HCT116 (cell line): ENCODE data around the gene KCNJ16. TPM values are rescaled to one million over a fixed set of nuclear protein-coding genes. Genes with fewer than 3 reads are reported as not detected.

Source experiments
- ATAC-seq: fragments of 200-7000 bp; cut with Tn5 transposase; 2 replicates; pipeline ENCODE4 v1.9.1; 2020; ENCODE audit warnings: mild to moderate bottlenecking, moderate library complexity
- BruUV-seq: library from RNA; stranded (reverse); fragments of 400-500 nt; replicated peaks from 2 replicates; lab custom pipeline; 2021; lab: Mats Ljungman, UMichigan
- CTCF ChIA-PET: fragments of 300-600 bp; sonication (Branson Sonifier 250); formaldehyde crosslinking; loops from one replicate; lab custom pipeline; 2021; ENCODE audit warnings: antibody characterized with exemption; lab: Charles Lee
- POLR2A ChIA-PET: fragments of 300-600, 350-600 bp; sonication (Branson Sonifier 250); formaldehyde crosslinking; loops from one replicate; lab custom pipeline; 2021; ENCODE audit warnings: antibody characterized with exemption; lab: Charles Lee
- RAD21 ChIA-PET, 2 experiments: fragments of 300-600 bp; sonication (Branson Sonifier 250); formaldehyde crosslinking; loops; one replicate each; lab custom pipeline; 2023; ENCODE audit warnings: low total read pairs in 2 of 2; ENCODE audit not compliant: uncharacterized antibody in 2 of 2, unreplicated experiment in 2 of 2, low non-redundant PET in 1 of 2; lab: Charles Lee
- DNase-seq: peaks from one replicate; pipeline ENCODE4 v3.0.0-alpha.2; 2010; ENCODE audit warnings: low read depth, low spot score
- H2AFZ ChIP-seq: fragments of 200-600 bp; shearing (Covaris generic), sonication (generic); 2 replicates; pipeline ENCODE4 v1.6.1; 2017; ENCODE audit warnings: low read depth, mixed run types, mixed read lengths, antibody characterized with exemption, low read length; ENCODE audit not compliant: poor library complexity, severe bottlenecking
- H3K27ac ChIP-seq: 2 replicates; pipeline ENCODE4 v1.5.1; 2012; ENCODE audit warnings: low read depth, low read length
- H3K27me3 ChIP-seq: fragments of 200-600 bp; sonication (generic); 2 replicates; pipeline ENCODE4 v1.6.1; 2016; ENCODE audit warnings: mixed run types, low read length, mixed read lengths; ENCODE audit not compliant: insufficient read depth
- H3K36me3 ChIP-seq, 2 experiments: fragments of 200-500 bp in 1 of 2; fragments of 200-600 bp in 1 of 2; sonication (Bioruptor generic) in 1 of 2; sonication (generic) in 1 of 2; 2 replicates each; pipeline versions ENCODE4 v1.5.1 to v1.6.1; 2014 to 2016; ENCODE audit warnings: low read length in 2 of 2, inconsistent platforms in 1 of 2, mixed read lengths in 1 of 2, mixed run types in 1 of 2; ENCODE audit not compliant: insufficient read depth in 2 of 2, control insufficient read depth in 1 of 2
- H3K4me1 ChIP-seq, 2 experiments: fragments of 200-600 bp in 1 of 2; sonication (generic) in 1 of 2; 2 replicates each; pipeline versions ENCODE4 v1.5.1 to v1.6.1; 2012 to 2017; ENCODE audit warnings: low read length in 2 of 2, inconsistent platforms in 1 of 2, mild to moderate bottlenecking in 1 of 2, mixed read lengths in 1 of 2, mixed run types in 1 of 2, moderate library complexity in 1 of 2; ENCODE audit not compliant: insufficient read depth in 2 of 2, control insufficient read depth in 1 of 2
- H3K4me2 ChIP-seq: fragments of 200-600 bp; sonication (generic); 2 replicates; pipeline ENCODE4 v1.6.1; 2017; ENCODE audit warnings: mixed run types, low read length, mixed read lengths
- H3K4me3 ChIP-seq, 2 experiments: fragments of 200-600 bp in 1 of 2; sonication (generic) in 1 of 2; replicated peaks in 1 of 2; 2 replicates each; pipeline ENCODE4 v1.5.1; 2011 to 2016; ENCODE audit warnings: low read length in 2 of 2, control low read depth in 1 of 2, low read depth in 1 of 2, mild to moderate bottlenecking in 1 of 2, mixed read lengths in 1 of 2, mixed run types in 1 of 2
- H3K79me2 ChIP-seq: fragments of 200-600 bp; sonication (generic); 2 replicates; pipeline ENCODE4 v1.6.1; 2017; ENCODE audit warnings: mild to moderate bottlenecking, mixed run types, low read length, moderate library complexity, mixed read lengths; ENCODE audit not compliant: insufficient read depth
- H3K9ac ChIP-seq: fragments of 200-600 bp; sonication (generic); 2 replicates; pipeline ENCODE4 v1.6.1; 2016; ENCODE audit warnings: low read length, mixed read lengths
- H3K9me2 ChIP-seq: fragments of 200-600 bp; sonication (generic), shearing (Covaris generic); 2 replicates; pipeline ENCODE4 v1.6.1; 2017; ENCODE audit warnings: mixed run types, mild to moderate bottlenecking, moderate library complexity; ENCODE audit not compliant: insufficient read depth
- H3K9me3 ChIP-seq, 2 experiments: fragments of 200-500 bp in 1 of 2; fragments of 200-600 bp in 1 of 2; sonication (Bioruptor generic) in 1 of 2; sonication (generic) in 1 of 2; 2 replicates each; pipeline ENCODE4 v1.6.1; 2014 to 2017; ENCODE audit warnings: low read length in 2 of 2, mixed read lengths in 2 of 2, inconsistent platforms in 1 of 2, low read depth in 1 of 2, mild to moderate bottlenecking in 1 of 2, mixed run types in 1 of 2, moderate library complexity in 1 of 2; ENCODE audit not compliant: control insufficient read depth in 1 of 2, insufficient read depth in 1 of 2
- H4K20me1 ChIP-seq: fragments of 200-600 bp; sonication (generic), shearing (Covaris generic); 2 replicates; pipeline ENCODE4 v1.6.1; 2017; ENCODE audit warnings: mixed run types, mild to moderate bottlenecking, moderate library complexity; ENCODE audit not compliant: insufficient read depth
- ATF3 ChIP-seq: IDR thresholded peaks from 2 replicates; pipeline ENCODE4 v1.6.1; 2012
- CEBPB ChIP-seq: IDR thresholded peaks from 2 replicates; pipeline ENCODE4 v1.6.1; 2012; ENCODE audit warnings: low read depth
- ELF1 ChIP-seq: IDR thresholded peaks from 2 replicates; pipeline ENCODE4 v1.6.1; 2012; ENCODE audit warnings: low read depth, borderline replicate concordance
- FOSL1 ChIP-seq: IDR thresholded peaks from 2 replicates; pipeline ENCODE4 v1.6.1; 2012; ENCODE audit warnings: low read depth
- MAX ChIP-seq: IDR thresholded peaks from 2 replicates; pipeline ENCODE4 v1.6.1; 2012
- RAD21 ChIP-seq: IDR thresholded peaks from 2 replicates; pipeline ENCODE4 v1.6.1; 2012; ENCODE audit warnings: low read depth, mild to moderate bottlenecking
- SIN3A ChIP-seq: IDR thresholded peaks from 2 replicates; pipeline ENCODE4 v1.6.1; 2012; ENCODE audit warnings: low read depth
- SRF ChIP-seq: IDR thresholded peaks from 2 replicates; pipeline ENCODE4 v1.6.1; 2012; ENCODE audit warnings: low read depth
- TCF7L2 ChIP-seq: IDR thresholded peaks from 2 replicates; pipeline ENCODE4 v1.7.0; 2011; ENCODE audit warnings: borderline replicate concordance, inconsistent platforms; ENCODE audit not compliant: insufficient read depth, insufficient read length; ENCODE audit errors: extremely low read depth
- ZFX ChIP-seq: fragments of 450-650 bp; IDR thresholded peaks from 2 replicates; pipeline ENCODE4 v1.6.1; 2017
- ZNF274 ChIP-seq: fragments of 200-500 bp; sonication (Bioruptor generic); IDR thresholded peaks from 2 replicates; pipeline ENCODE4 v1.6.1; 2014; ENCODE audit warnings: mild to moderate bottlenecking, low read depth, low read length, inconsistent platforms
- intact Hi-C: fragments of 100-400 bp; cut with micrococcal nuclease; formaldehyde crosslinking; loops from 2 replicates; pipeline ENCODE4 v1.10.0; 2022
- total RNA-seq: library from RNA; stranded (reverse); gene quantifications from one replicate; pipeline ENCODE4 v1.2.1, GENCODE V29; 2021; ENCODE audit not compliant: unreplicated experiment

Gene KCNJ16
- total RNA-seq, 1 experiment from 2014 or later: not detected

- Histone ChIP-seq H3K4me2 (no peak overlapping the region), H3K27me3 (no peaks in the 10 kb centered on the region), H3K9ac (no peak overlapping the region), H3K4me3 (no peak overlapping the region), H3K36me3 (no peaks in the 10 kb centered on the region), H3K27ac (no peak overlapping the region), H3K79me2 (no peaks in the 10 kb centered on the region), H3K4me1 (no peaks in the 10 kb centered on the region), H2AFZ (no peak overlapping the region), H3K9me2 (no peaks in the 10 kb centered on the region), H3K9me3 (peaks cover 3 to 14% of the 10 kb centered on the region in 2 experiments; a peak in 2 of 4 replicates), H4K20me1 (no peaks in the 10 kb centered on the region)
- ChIA-PET CTCF (interaction anchor here (1.1 kb wide), 1 partner anchor 27 kb away, joined by 3 read pairs; no protein-coding TSS in a partner anchor), RAD21 (no interaction called here), POLR2A (no interaction called here)
- TF ChIP-seq SIN3A: no peak
- TF ChIP-seq MAX: no peak
- no peak for TF ChIP-seq SRF
- no peak for TF ChIP-seq TCF7L2
- no peak for TF ChIP-seq ZNF274
- no peak for TF ChIP-seq RAD21
- no peak for TF ChIP-seq ZFX
- no peak for TF ChIP-seq ATF3
- no peak for TF ChIP-seq CEBPB
- no peak for TF ChIP-seq ELF1
- TF ChIP-seq FOSL1: no peak
- BruUV-seq: no TSS peak
- intact Hi-C loops: no loop called here
- ATAC-seq: no peak
- no peak for DNase-seq
Observed at GRCh38 chr17:70166615-70167014, 91.6 kb downstream of the KCNJ16 start.
